Lung (tissue), 12 donors: ENCODE data around the gene ARID1B. TPM values are rescaled to one million over a fixed set of nuclear protein-coding genes. Genes with fewer than 3 reads are reported as not detected.

Experiments
- ATAC-seq: fragments of 200-7000 bp; cut with Tn5 transposase; one replicate; pipeline ENCODE4 v1.9.1; 2020; ENCODE audit warnings: moderate number of reproducible peaks; ENCODE audit not compliant: insufficient read depth, low FRiP score
- DNase-seq, 3 donors: peaks; one replicate each; pipeline ENCODE4 v3.0.0-alpha.2; 2013 to 2017
- H3K27ac ChIP-seq, 2 donors: one replicate each; pipeline ENCODE4 v1.5.1; 2013; ENCODE audit warnings: mild to moderate bottlenecking in 2 of 2, moderate library complexity in 2 of 2, control low read depth in 1 of 2, inconsistent platforms in 1 of 2, low read depth in 1 of 2, low read length in 1 of 2
- H3K27me3 ChIP-seq, 3 donors: one replicate each; pipeline ENCODE4 v1.5.1; 2013; ENCODE audit warnings: low read length in 2 of 3; ENCODE audit not compliant: control insufficient read depth in 3 of 3, insufficient read depth in 3 of 3
- H3K36me3 ChIP-seq, 4 donors: one replicate each; pipeline ENCODE4 v1.5.1; 2013; ENCODE audit warnings: low read length in 4 of 4, mild to moderate bottlenecking in 1 of 4, moderate library complexity in 1 of 4; ENCODE audit not compliant: control insufficient read depth in 4 of 4, insufficient read depth in 4 of 4
- H3K4me1 ChIP-seq, 5 donors: one replicate each; pipeline ENCODE4 v1.5.1; 2013; ENCODE audit warnings: low read length in 5 of 5, mild to moderate bottlenecking in 2 of 5, moderate library complexity in 1 of 5; ENCODE audit not compliant: control insufficient read depth in 5 of 5, insufficient read depth in 5 of 5
- H3K4me3 ChIP-seq: one replicate; pipeline ENCODE4 v1.5.1; 2013; ENCODE audit warnings: mild to moderate bottlenecking, control low read depth, moderate library complexity
- H3K9ac ChIP-seq, 2 donors: one replicate each; pipeline ENCODE4 v1.5.1; 2013; ENCODE audit warnings: low read length in 2 of 2, control low read depth in 1 of 2; ENCODE audit not compliant: insufficient read depth in 1 of 2
- H3K9me3 ChIP-seq, 4 donors: one replicate each; pipeline ENCODE4 v1.5.1; 2013; ENCODE audit warnings: low read length in 3 of 4, mild to moderate bottlenecking in 1 of 4, moderate library complexity in 1 of 4; ENCODE audit not compliant: control insufficient read depth in 4 of 4, insufficient read depth in 3 of 4
- WGBS, 2 donors: extraction: QIAGEN DNeasy Blood & Tissue Kit; methylation state at CpG; one replicate each; pipeline ENCODE4 v1.1.7; 2013; 5-methylcytosine and 5-hydroxymethylcytosine counted together
- polyA plus RNA-seq, 2 donors: library from polyadenylated mRNA; stranded (reverse); fragments of 200-250 nt; gene quantifications; one replicate each; pipeline ENCODE4 v1.2.1, GENCODE V29; 2013
- total RNA-seq, 2 donors: library from RNA; depleted of rRNA in 1 of 2; stranded (reverse); fragments of >200 nt in 1 of 2; gene quantifications; one replicate each; pipeline ENCODE4 v1.2.1, GENCODE V29; 2014 to 2021
- TF ChIP-seq, protein P1 (sequence below): IDR thresholded peaks from 2 replicates; pipeline ENCODE4 v1.5.1; 2012; ENCODE audit warnings: mild to moderate bottlenecking; ENCODE audit errors: control extremely low read depth, extremely low read depth
- donor health status: control.
- donor health status: control.
- donor health status: Bipolar disorder and iron deficiency.
- donor health status: healthy.
- donor health status: DM: yes; HTN: yes; CAD: no.

ARID1B gene
- total and polyA plus RNA-seq, 4 donors: 10.5 to 239 (median 50.9) TPM

DNA sequence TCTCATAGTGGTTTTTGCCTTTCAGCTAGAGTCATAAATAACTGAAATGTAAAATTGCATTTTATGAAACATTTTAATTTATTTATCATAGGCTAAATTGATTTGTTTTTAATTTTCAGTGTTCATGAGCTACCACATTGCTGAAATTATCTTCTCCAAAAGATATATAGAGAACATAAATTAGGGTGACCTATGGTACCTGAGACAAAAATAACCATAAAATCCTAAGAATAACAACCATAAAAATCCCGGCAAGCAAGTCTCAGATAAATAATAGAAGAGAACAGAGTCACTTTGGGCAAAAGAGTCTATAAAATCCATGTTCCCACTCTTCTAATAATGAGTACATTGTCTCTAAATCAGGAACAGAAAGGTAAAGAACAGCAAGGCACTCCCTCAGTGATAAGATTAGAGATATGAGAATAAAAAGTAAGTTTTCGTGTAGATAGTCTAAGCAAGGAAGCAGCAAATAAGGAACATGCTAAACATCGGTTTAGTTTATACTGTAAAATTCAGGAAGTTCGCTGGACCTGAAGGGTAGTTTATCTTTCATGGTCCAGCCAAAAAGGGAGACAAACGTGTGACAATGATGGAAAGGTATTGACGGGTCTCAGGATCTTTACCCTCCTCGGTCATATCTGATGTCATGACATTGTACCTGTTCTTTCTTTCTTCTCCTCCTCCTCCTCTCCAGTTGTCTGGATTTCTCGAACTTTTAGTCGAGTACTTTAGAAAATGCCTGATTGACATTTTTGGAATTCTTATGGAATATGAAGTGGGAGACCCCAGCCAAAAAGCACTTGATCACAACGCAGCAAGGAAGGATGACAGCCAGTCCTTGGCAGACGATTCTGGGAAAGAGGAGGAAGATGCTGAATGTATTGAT, 428.5 kb downstream of the ARID1B start:
- no peaks in the 10 kb centered on the region for H3K27me3 ChIP-seq
- H3K9ac ChIP-seq: no peak overlapping the region
- H3K4me3 ChIP-seq: no peak overlapping the region
- H3K27ac ChIP-seq: no peak overlapping the region
- peaks cover 16 to 45% (median 30%) of the 10 kb centered on the region in 4 donors for H3K36me3 ChIP-seq
- ATAC-seq (no peak), DNase-seq (no peak)
- WGBS, 2 donors: 82 to 89% methylated on average over 11 of the region's 11 CpGs
- TF ChIP-seq, protein P1, sequence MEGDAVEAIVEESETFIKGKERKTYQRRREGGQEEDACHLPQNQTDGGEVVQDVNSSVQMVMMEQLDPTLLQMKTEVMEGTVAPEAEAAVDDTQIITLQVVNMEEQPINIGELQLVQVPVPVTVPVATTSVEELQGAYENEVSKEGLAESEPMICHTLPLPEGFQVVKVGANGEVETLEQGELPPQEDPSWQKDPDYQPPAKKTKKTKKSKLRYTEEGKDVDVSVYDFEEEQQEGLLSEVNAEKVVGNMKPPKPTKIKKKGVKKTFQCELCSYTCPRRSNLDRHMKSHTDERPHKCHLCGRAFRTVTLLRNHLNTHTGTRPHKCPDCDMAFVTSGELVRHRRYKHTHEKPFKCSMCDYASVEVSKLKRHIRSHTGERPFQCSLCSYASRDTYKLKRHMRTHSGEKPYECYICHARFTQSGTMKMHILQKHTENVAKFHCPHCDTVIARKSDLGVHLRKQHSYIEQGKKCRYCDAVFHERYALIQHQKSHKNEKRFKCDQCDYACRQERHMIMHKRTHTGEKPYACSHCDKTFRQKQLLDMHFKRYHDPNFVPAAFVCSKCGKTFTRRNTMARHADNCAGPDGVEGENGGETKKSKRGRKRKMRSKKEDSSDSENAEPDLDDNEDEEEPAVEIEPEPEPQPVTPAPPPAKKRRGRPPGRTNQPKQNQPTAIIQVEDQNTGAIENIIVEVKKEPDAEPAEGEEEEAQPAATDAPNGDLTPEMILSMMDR: no peak
- H3K9me3 ChIP-seq: no peaks in the 10 kb centered on the region
- no peaks in the 10 kb centered on the region for H3K4me1 ChIP-seq

DNA sequence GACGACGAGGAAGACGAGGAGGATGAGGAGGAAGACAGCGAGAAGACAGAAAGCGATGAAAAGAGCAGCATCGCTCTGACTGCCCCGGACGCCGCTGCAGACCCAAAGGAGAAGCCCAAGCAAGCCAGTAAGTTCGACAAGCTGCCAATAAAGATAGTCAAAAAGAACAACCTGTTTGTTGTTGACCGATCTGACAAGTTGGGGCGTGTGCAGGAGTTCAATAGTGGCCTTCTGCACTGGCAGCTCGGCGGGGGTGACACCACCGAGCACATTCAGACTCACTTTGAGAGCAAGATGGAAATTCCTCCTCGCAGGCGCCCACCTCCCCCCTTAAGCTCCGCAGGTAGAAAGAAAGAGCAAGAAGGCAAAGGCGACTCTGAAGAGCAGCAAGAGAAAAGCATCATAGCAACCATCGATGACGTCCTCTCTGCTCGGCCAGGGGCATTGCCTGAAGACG, 429.2 kb downstream of the ARID1B start:
- peaks cover 16 to 38% (median 27%) of the 10 kb centered on the region in 4 donors for H3K36me3 ChIP-seq
- WGBS, 2 donors: 96 to 97% methylated on average over 23 of the region's 23 CpGs
- ATAC-seq (no peak), DNase-seq (no peak)
- H3K9me3 ChIP-seq: no peaks in the 10 kb centered on the region
- H3K4me3 ChIP-seq: no peak overlapping the region
- no peaks in the 10 kb centered on the region for H3K4me1 ChIP-seq
- H3K27me3 ChIP-seq: no peaks in the 10 kb centered on the region
- no peak overlapping the region for H3K27ac ChIP-seq
- no peak overlapping the region for H3K9ac ChIP-seq
- TF ChIP-seq, protein P1: no peak

GRCh38 chr6:157207521-157208076, 430.4 kb downstream of the ARID1B start:
- H3K9ac ChIP-seq: no peak overlapping the region
- H3K9me3 ChIP-seq: no peaks in the 10 kb centered on the region
- no peak for ATAC-seq
- no peaks in the 10 kb centered on the region for H3K27me3 ChIP-seq
- H3K4me1 ChIP-seq: no peaks in the 10 kb centered on the region
- H3K4me3 ChIP-seq: no peak overlapping the region
- no peak for DNase-seq
- WGBS, 2 donors: 96 to 97% methylated on average over 15 of the region's 15 CpGs
- no peak overlapping the region for H3K27ac ChIP-seq
- peaks cover 16 to 36% (median 25%) of the 10 kb centered on the region in 4 donors for H3K36me3 ChIP-seq
- TF ChIP-seq, protein P1: no peak
